ENCODE measurements around the gene KLHL20. TPM values are rescaled to one million over a fixed set of nuclear protein-coding genes. Genes with fewer than 3 reads are reported as not detected.

KLHL20 gene
- total and polyA plus RNA-seq, 2 experiments from 2014 or later = 12.3 to 14.5 TPM

GRCh38 chr1:173742203-173742886 lies 27.6 kb downstream of the KLHL20 start:
- peaks cover 32% of the 10 kb centered on the region for H3K79me2 ChIP-seq (replicated peaks; ENCODE audit: insufficient read depth)
- no peak for DNase-seq (ENCODE audit: low spot score)

More at GRCh38 chr1:173742203-173742886, 27.6 kb downstream of the KLHL20 start:
- H4K20me1 ChIP-seq (replicated peaks; ENCODE audit: insufficient read depth) = 0 out of 2 replicates have a peak, but pooled peaks cover 6% of the 10 kb centered on the region
- no peaks in the 10 kb centered on the region for H3F3A ChIP-seq (replicated peaks; ENCODE audit: low read depth)
- H3K27ac ChIP-seq (ENCODE audit: low read depth) = no peak overlapping the region
- Mint-ChIP-seq H3K4me3 (no peak overlapping the region), H3K4me1 (no peaks in the 10 kb centered on the region), H3K36me3 (ENCODE audit: low read depth) (no peaks in the 10 kb centered on the region), H3K27me3 (ENCODE audit: insufficient read depth, low read depth, poor library complexity) (no peaks in the 10 kb centered on the region), H3K27ac (no peak overlapping the region), H3K9me3 (no peaks in the 10 kb centered on the region)
- H3K4me3 ChIP-seq = no peak overlapping the region
- no peaks in the 10 kb centered on the region for H3K27me3 ChIP-seq (ENCODE audit: insufficient read depth)
- H2AFZ ChIP-seq = no peak overlapping the region
- H3K36me3 ChIP-seq (ENCODE audit: insufficient read depth) = no peaks in the 10 kb centered on the region
- TF ChIP-seq REST (IDR thresholded peaks at IDR 0.05; ENCODE audit: unreplicated experiment) (no peak), STAT1 (IDR thresholded peaks at IDR 0.05; ENCODE audit: unreplicated experiment) (no peak), ZNF114 (CRISPR knock-in tag; IDR thresholded peaks at IDR 0.05) (no peak), POLR2AphosphoS5 (IDR thresholded peaks at IDR 0.05; ENCODE audit: low read depth) (no peak), EZH2phosphoT487 (IDR thresholded peaks at IDR 0.05; ENCODE audit: unreplicated experiment) (no peak), CREB1 (CRISPR knock-in tag; IDR thresholded peaks at IDR 0.05; ENCODE audit: low read depth) (no peak), NANOG (IDR thresholded peaks at IDR 0.05; ENCODE audit: borderline replicate concordance) (no peak), EZH2 (IDR thresholded peaks at IDR 0.05; ENCODE audit: low read depth, unreplicated experiment) (no peak), CTCF (conservative IDR thresholded peaks at IDR 0.05; ENCODE audit: low read depth in 2 of 2) (no peak), ZNF462 (CRISPR knock-in tag; IDR thresholded peaks at IDR 0.05) (no peak)
- no peak overlapping the region for H3K4me2 ChIP-seq
- no peaks in the 10 kb centered on the region for H3K4me1 ChIP-seq (ENCODE audit: insufficient read depth)
- no peaks in the 10 kb centered on the region for H3K9me2 ChIP-seq (ENCODE audit: insufficient read depth)
- no peak for ATAC-seq

Data from GM23338 (cell line).